ENCODE measurements around the gene TFG. TPM values are rescaled to one million over a fixed set of nuclear protein-coding genes. Genes with fewer than 3 reads are reported as not detected.

TFG gene
- total RNA-seq, 1 donor from 2014 or later = 44.5 TPM

DNA sequence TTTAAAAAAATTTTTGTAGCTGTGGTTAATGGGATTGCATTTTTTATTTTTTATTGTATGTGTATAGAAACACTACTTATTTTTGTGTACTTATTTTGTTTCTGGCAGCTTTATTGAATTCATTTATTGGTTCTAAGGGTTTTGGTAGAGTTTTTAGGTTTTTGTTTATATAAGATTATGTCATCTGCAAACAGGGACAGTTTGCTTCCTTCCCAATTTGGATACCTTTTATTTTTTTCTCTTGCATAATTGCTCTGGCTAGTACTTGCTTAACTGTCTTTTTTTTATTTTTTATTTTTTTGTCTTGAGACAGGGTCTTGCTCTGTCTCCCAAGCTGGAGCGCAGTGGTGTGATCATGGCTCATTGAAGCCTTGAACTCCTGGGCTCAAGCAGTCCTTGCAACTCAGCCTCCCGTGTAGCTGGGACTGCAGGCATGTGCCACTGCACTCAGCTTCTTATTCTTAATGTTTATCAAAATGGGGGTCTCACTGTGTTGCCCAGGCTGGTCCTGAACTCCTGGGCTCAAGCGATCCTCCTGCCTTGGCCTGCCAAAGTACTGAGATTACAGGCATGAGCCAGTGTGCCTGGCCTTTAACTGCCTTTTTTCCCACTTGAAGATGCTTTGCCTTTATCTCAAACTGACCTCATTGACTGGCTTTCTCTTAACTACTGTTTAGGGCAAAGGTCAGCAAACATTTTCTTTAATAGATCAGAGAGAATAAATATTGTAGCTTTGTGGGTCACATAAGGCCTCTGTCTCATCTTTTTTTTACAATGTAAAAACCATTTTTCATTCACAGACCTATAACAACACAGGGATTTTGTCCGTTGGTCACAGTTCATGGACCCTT is 8.6 kb downstream of the TFG start:
- H3K27me3 Mint-ChIP-seq = no peaks in the 10 kb centered on the region
- peaks cover 26% of the 10 kb centered on the region for H3K4me1 Mint-ChIP-seq
- no peaks in the 10 kb centered on the region for H3K9me3 Mint-ChIP-seq
- POLR2A ChIA-PET = no interaction called here
- CTCF ChIA-PET = no interaction called here
- no peak overlapping the region for H3K27ac Mint-ChIP-seq
- no peak overlapping the region for H3K4me3 Mint-ChIP-seq
- intact Hi-C loops (cut with micrococcal nuclease) = no loop called here
- H3K36me3 Mint-ChIP-seq (ENCODE audit: low read depth) = peaks cover 80% of the 10 kb centered on the region
- DNase-seq (no peak), ATAC-seq (ENCODE audit: low read depth) (no peak)
- TF ChIP-seq, protein P1, sequence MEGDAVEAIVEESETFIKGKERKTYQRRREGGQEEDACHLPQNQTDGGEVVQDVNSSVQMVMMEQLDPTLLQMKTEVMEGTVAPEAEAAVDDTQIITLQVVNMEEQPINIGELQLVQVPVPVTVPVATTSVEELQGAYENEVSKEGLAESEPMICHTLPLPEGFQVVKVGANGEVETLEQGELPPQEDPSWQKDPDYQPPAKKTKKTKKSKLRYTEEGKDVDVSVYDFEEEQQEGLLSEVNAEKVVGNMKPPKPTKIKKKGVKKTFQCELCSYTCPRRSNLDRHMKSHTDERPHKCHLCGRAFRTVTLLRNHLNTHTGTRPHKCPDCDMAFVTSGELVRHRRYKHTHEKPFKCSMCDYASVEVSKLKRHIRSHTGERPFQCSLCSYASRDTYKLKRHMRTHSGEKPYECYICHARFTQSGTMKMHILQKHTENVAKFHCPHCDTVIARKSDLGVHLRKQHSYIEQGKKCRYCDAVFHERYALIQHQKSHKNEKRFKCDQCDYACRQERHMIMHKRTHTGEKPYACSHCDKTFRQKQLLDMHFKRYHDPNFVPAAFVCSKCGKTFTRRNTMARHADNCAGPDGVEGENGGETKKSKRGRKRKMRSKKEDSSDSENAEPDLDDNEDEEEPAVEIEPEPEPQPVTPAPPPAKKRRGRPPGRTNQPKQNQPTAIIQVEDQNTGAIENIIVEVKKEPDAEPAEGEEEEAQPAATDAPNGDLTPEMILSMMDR (IDR thresholded peaks at IDR 0.05) = no peak

DNA sequence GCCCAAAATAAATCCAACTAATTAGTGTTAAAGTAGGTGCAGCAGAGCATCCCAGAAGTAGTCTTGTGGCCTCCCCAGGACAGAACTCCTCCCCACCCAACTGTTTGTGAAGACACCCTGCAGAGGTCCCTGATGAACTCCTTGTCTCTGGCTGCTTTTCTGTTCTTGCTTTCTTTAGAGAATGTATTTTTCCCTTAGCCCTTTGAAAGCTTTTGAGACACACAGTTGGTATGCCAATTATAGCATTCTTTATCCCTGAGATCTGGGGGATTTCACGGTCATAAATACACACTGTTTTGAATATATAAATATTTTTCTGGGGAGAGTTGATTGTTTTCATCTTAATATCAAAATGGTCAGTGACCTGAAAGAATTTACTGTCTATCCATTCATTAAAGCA is 9.8 kb downstream of the TFG start:
- Mint-ChIP-seq H3K27me3 (no peaks in the 10 kb centered on the region), H3K9me3 (no peaks in the 10 kb centered on the region), H3K27ac (no peak overlapping the region), H3K36me3 (ENCODE audit: low read depth) (peaks cover 80% of the 10 kb centered on the region), H3K4me3 (no peak overlapping the region), H3K4me1 (peaks cover 21% of the 10 kb centered on the region)
- ChIA-PET CTCF (no interaction called here), POLR2A (no interaction called here)
- intact Hi-C loops (cut with micrococcal nuclease) = no loop called here
- DNase-seq (no peak), ATAC-seq (ENCODE audit: low read depth) (no peak)
- TF ChIP-seq, protein P1 (IDR thresholded peaks at IDR 0.05) = no peak

DNA sequence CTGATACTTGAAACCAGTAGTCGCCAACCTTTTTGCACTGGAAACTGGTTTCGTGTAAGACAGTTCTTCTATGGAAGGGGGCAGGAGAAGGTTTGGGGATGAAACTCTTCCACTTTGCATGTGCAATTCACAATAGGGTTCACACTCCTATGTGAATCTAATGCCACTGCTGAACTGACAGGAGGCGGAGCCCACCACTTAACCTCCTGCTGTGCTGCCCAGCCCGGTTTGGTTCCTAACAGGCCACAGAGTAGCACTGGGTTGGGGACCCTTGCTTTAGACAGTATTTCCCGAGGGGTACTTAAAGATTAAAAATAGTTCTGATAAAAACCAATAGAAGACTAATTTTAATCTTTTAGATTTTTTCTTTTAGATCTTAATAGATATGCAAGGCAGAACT is 11.1 kb downstream of the TFG start:
- ATAC-seq (ENCODE audit: low read depth) (no peak), DNase-seq (no peak)
- Mint-ChIP-seq H3K27me3 (no peaks in the 10 kb centered on the region), H3K27ac (no peak overlapping the region), H3K4me3 (no peak overlapping the region), H3K4me1 (peaks cover 15% of the 10 kb centered on the region), H3K36me3 (ENCODE audit: low read depth) (peaks cover 79% of the 10 kb centered on the region), H3K9me3 (no peaks in the 10 kb centered on the region)
- POLR2A ChIA-PET = no interaction called here
- CTCF ChIA-PET = no interaction called here
- intact Hi-C loops (cut with micrococcal nuclease) = no loop called here
- TF ChIP-seq, protein P1 (IDR thresholded peaks at IDR 0.05) = no peak

DNA sequence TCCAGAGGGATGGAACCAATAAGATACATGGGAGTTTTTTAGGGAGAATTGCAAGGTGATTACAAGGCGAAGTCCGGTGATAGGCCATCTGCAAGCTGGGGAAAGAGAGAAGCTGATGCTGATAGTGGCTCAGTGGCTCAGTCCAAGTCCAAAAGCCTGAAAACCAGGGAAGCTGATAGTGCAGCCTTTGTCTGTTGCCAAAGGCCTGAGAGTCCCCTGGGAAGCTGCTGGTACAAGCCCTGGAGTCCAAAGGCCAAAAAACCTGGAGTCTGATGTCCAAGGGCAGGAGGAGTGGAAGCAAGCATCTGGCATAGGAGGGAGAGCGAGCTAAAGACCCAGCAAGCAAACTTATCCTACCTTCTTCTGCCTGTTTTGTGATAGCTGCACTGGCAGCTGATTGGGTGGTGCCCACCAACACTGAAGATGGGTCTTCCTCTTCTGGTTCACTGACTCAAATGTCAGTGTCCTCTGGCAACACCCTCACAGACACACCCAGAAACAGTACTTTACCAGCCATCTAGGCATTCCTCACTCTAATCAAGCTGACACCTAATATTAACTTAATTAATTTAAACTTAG is 16.7 kb downstream of the TFG start:
- CTCF ChIA-PET = interaction anchor here (1.0 kb wide), 1 partner anchor 14 kb away, joined by 3 read pairs; no protein-coding TSS in a partner anchor
- intact Hi-C loops (cut with micrococcal nuclease) = no loop called here
- no peaks in the 10 kb centered on the region for H3K27me3 Mint-ChIP-seq
- DNase-seq = no peak
- no peak for ATAC-seq (ENCODE audit: low read depth)
- no peak overlapping the region for H3K27ac Mint-ChIP-seq
- peaks cover 5% of the 10 kb centered on the region for H3K4me1 Mint-ChIP-seq
- POLR2A ChIA-PET = interaction anchor here (0.6 kb wide), 1 partner anchor 353 kb away, joined by 3 read pairs; no protein-coding TSS in a partner anchor
- H3K4me3 Mint-ChIP-seq = no peak overlapping the region
- H3K9me3 Mint-ChIP-seq = no peaks in the 10 kb centered on the region
- TF ChIP-seq, protein P1 (IDR thresholded peaks at IDR 0.05) = no peak
- peaks cover 75% of the 10 kb centered on the region for H3K36me3 Mint-ChIP-seq (ENCODE audit: low read depth)

DNA sequence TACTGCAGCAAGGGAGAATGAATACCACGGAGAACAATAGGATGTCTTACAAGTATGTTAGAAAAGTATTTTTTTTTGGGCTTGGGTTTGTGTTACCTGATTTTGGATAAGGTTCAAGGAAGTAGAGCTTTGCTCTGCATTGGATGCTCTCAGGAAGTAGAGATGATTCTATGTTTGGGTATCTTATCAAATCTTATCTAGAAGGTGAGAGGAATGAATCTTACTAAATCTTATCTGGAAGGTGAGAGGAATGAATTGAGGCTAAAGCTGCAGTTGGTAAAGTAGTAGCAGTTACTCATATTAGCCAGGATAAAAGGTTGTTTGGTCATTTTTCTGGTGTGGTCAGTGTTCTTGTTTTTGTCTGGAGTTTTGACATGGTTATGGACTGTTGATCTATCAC is 17.4 kb downstream of the TFG start:
- ATAC-seq (ENCODE audit: low read depth) (no peak), DNase-seq (no peak)
- Mint-ChIP-seq H3K9me3 (no peaks in the 10 kb centered on the region), H3K36me3 (ENCODE audit: low read depth) (peaks cover 72% of the 10 kb centered on the region), H3K27me3 (no peaks in the 10 kb centered on the region), H3K4me1 (peaks cover 5% of the 10 kb centered on the region), H3K4me3 (no peak overlapping the region), H3K27ac (no peak overlapping the region)
- CTCF ChIA-PET = no interaction called here
- POLR2A ChIA-PET = interaction anchor here (0.6 kb wide), 1 partner anchor 354 kb away, joined by 3 read pairs; no protein-coding TSS in a partner anchor
- intact Hi-C loops (cut with micrococcal nuclease) = no loop called here
- TF ChIP-seq, protein P1 (IDR thresholded peaks at IDR 0.05) = no peak
